OCI-M2 (cell line): ENCODE data around the gene KLRD1.
"Not testable (repeated sequence)": the region's sequence is repeated elsewhere in the genome, so short reads cannot be mapped to it uniquely, and the experiment has no call there.

Experiments
- DNase-seq: peaks from one replicate; lab custom pipeline; 2025; ENCODE audit not compliant: unreplicated experiment; lab: John Stamatoyannopoulos, UW

KLRD1 gene

GRCh38 chr12:10307630-10308029, at the start of gene KLRD1:
Gene KLRD1, plus strand, starts transcription at chr12:10307870. Its CDS starts 208 bp downstream, at chr12:10308078.
- DNase-seq: no peak

GRCh38 chr12:10260927-10261326, 46.7 kb upstream of the KLRD1 start:
- no peak for DNase-seq

- no peak for DNase-seq
These were observed 39.6 kb upstream of the KLRD1 start for GRCh38 chr12:10268037-10268436.

GRCh38 chr12:10272467-10272866, 35.2 kb upstream of the KLRD1 start:
- DNase-seq: no peak

- no peak for DNase-seq
These were observed 30.9 kb upstream of the KLRD1 start for GRCh38 chr12:10276774-10277173.

GRCh38 chr12:10278104-10278503, 29.6 kb upstream of the KLRD1 start:
- no peak for DNase-seq

GRCh38 chr12:10279937-10280336, 27.7 kb upstream of the KLRD1 start:
- DNase-seq: no peak

GRCh38 chr12:10283027-10283426, 24.6 kb upstream of the KLRD1 start:
- DNase-seq: no peak

GRCh38 chr12:10285919-10286318, 21.8 kb upstream of the KLRD1 start:
- no peak for DNase-seq

- DNase-seq: no peak
These were observed 18.5 kb upstream of the KLRD1 start for GRCh38 chr12:10289005-10289754.

- DNase-seq: no peak
These were observed 16.6 kb upstream of the KLRD1 start for GRCh38 chr12:10291030-10291429.

GRCh38 chr12:10293151-10293550, 14.5 kb upstream of the KLRD1 start:
- DNase-seq: no peak

GRCh38 chr12:10293570-10294227, 14.0 kb upstream of the KLRD1 start:
- no peak for DNase-seq

GRCh38 chr12:10301103-10301502, 6.6 kb upstream of the KLRD1 start:
- DNase-seq: no peak

GRCh38 chr12:10304161-10304574, 3.5 kb upstream of the KLRD1 start:
- DNase-seq: no peak

- DNase-seq: no peak
These were observed 2.3 kb upstream of the KLRD1 start for GRCh38 chr12:10305411-10305810.

- no peak for DNase-seq
These were observed 3.5 kb downstream of the KLRD1 start for GRCh38 chr12:10310926-10311720.

GRCh38 chr12:10319388-10319787, 11.7 kb downstream of the KLRD1 start:
- DNase-seq: no peak

GRCh38 chr12:10320643-10321042, 13.0 kb downstream of the KLRD1 start:
- no peak for DNase-seq

GRCh38 chr12:10328691-10329090, 21.0 kb downstream of the KLRD1 start:
- DNase-seq: not testable (repeated sequence)

- DNase-seq: no peak
These were observed 24.1 kb downstream of the KLRD1 start for GRCh38 chr12:10331642-10332239.
